ENCODE measurements around the gene CATSPERD.

DNA sequence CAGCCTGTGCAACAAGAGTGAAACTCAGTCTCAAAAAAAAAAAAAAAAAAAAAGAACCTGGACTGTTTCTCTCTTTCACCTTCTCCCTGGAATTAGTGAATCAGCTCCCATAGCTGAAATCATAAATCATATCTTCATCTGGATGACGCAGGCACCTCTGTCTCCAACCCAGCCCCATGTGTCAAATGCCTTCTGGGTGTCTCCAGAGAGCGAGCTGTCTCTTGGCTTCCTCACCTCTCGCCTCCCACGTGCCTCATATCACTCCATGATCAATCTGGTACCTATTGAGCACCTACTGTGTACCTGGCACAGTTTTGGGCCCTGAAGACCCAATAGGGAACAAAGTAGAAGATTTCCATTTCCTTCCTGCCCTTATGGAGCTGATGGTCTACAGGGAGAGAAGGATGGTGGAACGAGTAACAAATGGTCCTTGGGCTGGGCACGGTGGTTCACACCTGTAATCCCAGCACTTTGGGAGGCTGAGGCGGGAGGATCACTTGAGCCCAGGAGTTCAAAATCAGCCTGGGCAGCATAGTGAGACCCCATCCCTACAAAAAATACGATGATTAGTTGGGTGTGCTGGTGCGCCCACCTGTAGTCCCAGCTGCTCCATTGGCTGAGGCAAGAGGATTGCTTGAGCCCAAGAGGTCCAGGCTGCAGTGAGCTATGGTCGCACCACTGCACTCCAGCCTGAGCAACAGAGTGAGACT lies 37.1 kb upstream of the CATSPERD start:
- TF ChIP-seq, protein P1, sequence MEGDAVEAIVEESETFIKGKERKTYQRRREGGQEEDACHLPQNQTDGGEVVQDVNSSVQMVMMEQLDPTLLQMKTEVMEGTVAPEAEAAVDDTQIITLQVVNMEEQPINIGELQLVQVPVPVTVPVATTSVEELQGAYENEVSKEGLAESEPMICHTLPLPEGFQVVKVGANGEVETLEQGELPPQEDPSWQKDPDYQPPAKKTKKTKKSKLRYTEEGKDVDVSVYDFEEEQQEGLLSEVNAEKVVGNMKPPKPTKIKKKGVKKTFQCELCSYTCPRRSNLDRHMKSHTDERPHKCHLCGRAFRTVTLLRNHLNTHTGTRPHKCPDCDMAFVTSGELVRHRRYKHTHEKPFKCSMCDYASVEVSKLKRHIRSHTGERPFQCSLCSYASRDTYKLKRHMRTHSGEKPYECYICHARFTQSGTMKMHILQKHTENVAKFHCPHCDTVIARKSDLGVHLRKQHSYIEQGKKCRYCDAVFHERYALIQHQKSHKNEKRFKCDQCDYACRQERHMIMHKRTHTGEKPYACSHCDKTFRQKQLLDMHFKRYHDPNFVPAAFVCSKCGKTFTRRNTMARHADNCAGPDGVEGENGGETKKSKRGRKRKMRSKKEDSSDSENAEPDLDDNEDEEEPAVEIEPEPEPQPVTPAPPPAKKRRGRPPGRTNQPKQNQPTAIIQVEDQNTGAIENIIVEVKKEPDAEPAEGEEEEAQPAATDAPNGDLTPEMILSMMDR (IDR thresholded peaks at IDR 0.05; ENCODE audit: low read depth, low read length, missing input control), result no peak
- TF ChIP-seq, protein P2, sequence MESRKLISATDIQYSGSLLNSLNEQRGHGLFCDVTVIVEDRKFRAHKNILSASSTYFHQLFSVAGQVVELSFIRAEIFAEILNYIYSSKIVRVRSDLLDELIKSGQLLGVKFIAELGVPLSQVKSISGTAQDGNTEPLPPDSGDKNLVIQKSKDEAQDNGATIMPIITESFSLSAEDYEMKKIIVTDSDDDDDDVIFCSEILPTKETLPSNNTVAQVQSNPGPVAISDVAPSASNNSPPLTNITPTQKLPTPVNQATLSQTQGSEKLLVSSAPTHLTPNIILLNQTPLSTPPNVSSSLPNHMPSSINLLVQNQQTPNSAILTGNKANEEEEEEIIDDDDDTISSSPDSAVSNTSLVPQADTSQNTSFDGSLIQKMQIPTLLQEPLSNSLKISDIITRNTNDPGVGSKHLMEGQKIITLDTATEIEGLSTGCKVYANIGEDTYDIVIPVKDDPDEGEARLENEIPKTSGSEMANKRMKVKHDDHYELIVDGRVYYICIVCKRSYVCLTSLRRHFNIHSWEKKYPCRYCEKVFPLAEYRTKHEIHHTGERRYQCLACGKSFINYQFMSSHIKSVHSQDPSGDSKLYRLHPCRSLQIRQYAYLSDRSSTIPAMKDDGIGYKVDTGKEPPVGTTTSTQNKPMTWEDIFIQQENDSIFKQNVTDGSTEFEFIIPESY (IDR thresholded peaks at IDR 0.05), result no peak

Data from liver (tissue), 2 donors.